Loucy (cell line): ENCODE results near the gene MYO3B.

ENCODE experiments used
- H2AFZ ChIP-seq: fragments of 200-600 bp; sonication (generic); 2 replicates; pipeline ENCODE4 v1.6.0; 2016; ENCODE audit warnings: antibody characterized with exemption, mild to moderate bottlenecking, low read length, moderate library complexity
- H3F3A ChIP-seq: fragments of 200-600 bp; 2 replicates; pipeline ENCODE4 v1.6.0; 2016; ENCODE audit warnings: antibody characterized with exemption, low read depth, mild to moderate bottlenecking
- H3K27me3 ChIP-seq: fragments of 200-600 bp; sonication (generic); 2 replicates; pipeline ENCODE4 v1.6.1; 2014; ENCODE audit warnings: low read length, mild to moderate bottlenecking; ENCODE audit not compliant: insufficient read depth, poor library complexity, severe bottlenecking
- H3K36me3 ChIP-seq: fragments of 200-600 bp; sonication (generic); 2 replicates; pipeline ENCODE4 v1.6.1; 2016; ENCODE audit warnings: low read length; ENCODE audit not compliant: insufficient read depth
- H3K4me1 ChIP-seq: fragments of 200-600 bp; sonication (generic); 2 replicates; pipeline ENCODE4 v1.5.1; 2014; ENCODE audit warnings: low read length, mild to moderate bottlenecking; ENCODE audit not compliant: insufficient read depth, poor library complexity, severe bottlenecking
- H3K4me2 ChIP-seq: fragments of 200-600 bp; sonication (generic); 2 replicates; pipeline ENCODE4 v1.6.0; 2014; ENCODE audit warnings: antibody characterized with exemption, low read length, low read depth, mild to moderate bottlenecking; ENCODE audit not compliant: poor library complexity, severe bottlenecking
- H3K4me3 ChIP-seq: fragments of 200-600 bp; sonication (generic); 2 replicates; pipeline ENCODE4 v1.5.1; 2014; ENCODE audit warnings: low read length, mild to moderate bottlenecking, mixed read lengths; ENCODE audit not compliant: poor library complexity, severe bottlenecking
- H3K79me2 ChIP-seq: fragments of 200-600 bp; sonication (generic); 2 replicates; pipeline ENCODE4 v1.6.1; 2014; ENCODE audit warnings: low read length; ENCODE audit not compliant: insufficient read depth
- H3K9ac ChIP-seq: fragments of 200-600 bp; sonication (generic); 2 replicates; pipeline ENCODE4 v1.6.0; 2014; ENCODE audit warnings: mild to moderate bottlenecking, low read depth, low read length, moderate library complexity; ENCODE audit not compliant: poor library complexity, severe bottlenecking
- H3K9me2 ChIP-seq: fragments of 200-600 bp; sonication (generic); replicated peaks from 2 replicates; pipeline ENCODE4 v1.6.1; 2016; ENCODE audit warnings: low read depth, low read length, mixed read lengths
- H3K9me3 ChIP-seq: fragments of 200-600 bp; sonication (generic); 2 replicates; pipeline ENCODE4 v1.6.1; 2014; ENCODE audit warnings: mild to moderate bottlenecking, antibody characterized with exemption, low read length, low read depth; ENCODE audit not compliant: insufficient read depth
- H4K20me1 ChIP-seq: fragments of 200-600 bp; sonication (generic); 2 replicates; pipeline ENCODE4 v1.6.0; 2014; ENCODE audit warnings: antibody characterized with exemption, low read length, mild to moderate bottlenecking; ENCODE audit not compliant: insufficient read depth, poor library complexity, severe bottlenecking
- CTCF ChIP-seq: fragments of 200-600 bp; sonication (generic); conservative IDR thresholded peaks from 2 replicates; pipeline ENCODE4 v1.5.1; 2014; ENCODE audit warnings: mild to moderate bottlenecking, antibody characterized with exemption, low read length
- EZH2phosphoT487 ChIP-seq: fragments of 200-600 bp; IDR thresholded peaks from 2 replicates; pipeline ENCODE4 v1.6.1; 2018; ENCODE audit warnings: antibody characterized with exemption, mild to moderate bottlenecking, moderate library complexity, borderline replicate concordance

MYO3B gene

GRCh38 chr2:170449034-170449433, 271.1 kb downstream of the MYO3B start:
- H3K79me2 ChIP-seq: no peaks in the 10 kb centered on the region
- no peaks in the 10 kb centered on the region for H4K20me1 ChIP-seq
- no peak overlapping the region for H3K4me2 ChIP-seq
- no peaks in the 10 kb centered on the region for H3K27me3 ChIP-seq
- no peaks in the 10 kb centered on the region for H3K4me1 ChIP-seq
- no peaks in the 10 kb centered on the region for H3K9me2 ChIP-seq
- H2AFZ ChIP-seq: no peak overlapping the region
- TF ChIP-seq EZH2phosphoT487: no peak
- no peak for TF ChIP-seq CTCF
- H3K9me3 ChIP-seq: no peaks in the 10 kb centered on the region
- no peak overlapping the region for H3K9ac ChIP-seq
- no peaks in the 10 kb centered on the region for H3F3A ChIP-seq
- H3K36me3 ChIP-seq: no peaks in the 10 kb centered on the region
- no peak overlapping the region for H3K4me3 ChIP-seq

GRCh38 chr2:170454471-170455372, 276.8 kb downstream of the MYO3B start:
- H3K4me3 ChIP-seq: no peak overlapping the region
- no peaks in the 10 kb centered on the region for H4K20me1 ChIP-seq
- H3K4me1 ChIP-seq: no peaks in the 10 kb centered on the region
- TF ChIP-seq CTCF (no peak), EZH2phosphoT487 (no peak)
- no peaks in the 10 kb centered on the region for H3K79me2 ChIP-seq
- H3K9ac ChIP-seq: no peak overlapping the region
- no peak overlapping the region for H3K4me2 ChIP-seq
- H2AFZ ChIP-seq: no peak overlapping the region
- H3F3A ChIP-seq: no peaks in the 10 kb centered on the region
- H3K9me3 ChIP-seq: no peaks in the 10 kb centered on the region
- no peaks in the 10 kb centered on the region for H3K27me3 ChIP-seq
- no peaks in the 10 kb centered on the region for H3K9me2 ChIP-seq
- H3K36me3 ChIP-seq: no peaks in the 10 kb centered on the region

GRCh38 chr2:170455617-170456426, 277.9 kb downstream of the MYO3B start:
- Histone ChIP-seq H3K9me3 (no peaks in the 10 kb centered on the region), H3K79me2 (no peaks in the 10 kb centered on the region), H3K27me3 (no peaks in the 10 kb centered on the region), H3K9ac (no peak overlapping the region), H4K20me1 (no peaks in the 10 kb centered on the region), H3F3A (no peaks in the 10 kb centered on the region), H3K36me3 (no peaks in the 10 kb centered on the region), H3K9me2 (no peaks in the 10 kb centered on the region), H2AFZ (no peak overlapping the region), H3K4me2 (no peak overlapping the region), H3K4me1 (no peaks in the 10 kb centered on the region), H3K4me3 (no peak overlapping the region)
- TF ChIP-seq EZH2phosphoT487 (no peak), CTCF (no peak)
